GM21825 (cell line): Measurements from ENCODE around the gene CASD1.

Experiments
- ATAC-seq: cut with Tn5 transposase; IDR thresholded peaks from one replicate; pipeline ENCODE4 v1.9.1; 2021; ENCODE audit warnings: mild to moderate bottlenecking, moderate library complexity; ENCODE audit not compliant: unreplicated experiment

Gene CASD1

DNA sequence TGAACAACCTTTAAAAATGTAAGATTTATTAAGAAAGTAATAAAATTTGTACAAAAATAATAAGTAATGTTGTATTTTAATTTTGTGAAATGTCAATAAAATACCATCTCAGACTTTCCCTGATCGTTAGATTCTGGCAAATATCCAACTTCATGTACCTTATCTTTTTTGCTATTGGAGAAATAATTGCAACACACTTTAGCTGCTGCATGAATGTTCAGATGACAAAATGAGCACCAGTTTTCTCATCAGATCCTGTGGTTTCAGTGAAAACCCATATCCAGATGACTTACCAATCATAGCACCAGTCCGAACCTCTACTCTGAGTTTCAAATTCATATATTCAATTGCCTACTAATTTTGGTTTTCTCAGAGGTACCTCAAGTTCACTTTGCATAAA lies 69.9 kb downstream of the CASD1 start:
- no peak for ATAC-seq

GRCh38 chr7:94580601-94581000 lies 71.0 kb downstream of the CASD1 start:
- ATAC-seq, result no peak

GRCh38 chr7:94584113-94584512 lies 74.5 kb downstream of the CASD1 start:
- no peak for ATAC-seq

GRCh38 chr7:94588075-94588474 lies 78.5 kb downstream of the CASD1 start:
- no peak for ATAC-seq

DNA sequence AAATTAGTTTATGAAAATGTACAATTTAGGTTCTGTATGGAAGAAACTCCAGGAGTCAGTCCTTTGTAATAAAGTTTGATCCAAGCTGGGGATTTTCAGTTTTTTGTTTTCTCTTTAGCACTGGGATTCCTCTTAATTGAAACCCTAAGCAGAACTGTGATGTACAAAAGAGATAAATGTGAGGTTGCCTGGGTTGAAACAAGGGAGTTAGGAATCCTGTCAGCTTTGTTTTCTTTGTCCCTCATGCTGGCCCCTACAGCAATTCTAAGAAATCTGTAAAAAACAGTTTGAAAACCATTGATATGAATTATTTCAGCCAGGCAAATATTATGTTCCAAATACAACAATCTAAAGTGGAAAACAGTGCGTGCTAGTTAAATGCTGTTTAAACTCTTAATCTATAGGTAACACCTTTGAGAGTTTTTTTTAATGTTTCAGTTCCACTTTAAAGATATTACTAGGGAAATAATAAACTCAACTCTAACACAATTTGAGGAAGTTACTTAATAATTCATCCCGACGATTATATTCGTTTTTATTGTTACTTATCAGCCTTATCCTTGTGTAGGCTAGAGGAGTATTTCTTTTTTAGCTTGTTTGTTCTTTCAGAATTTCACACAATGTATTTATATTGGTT lies 81.0 kb downstream of the CASD1 start:
- no peak for ATAC-seq

- no peak for ATAC-seq
These were observed 81.6 kb downstream of the CASD1 start for GRCh38 chr7:94591176-94591575.

GRCh38 chr7:94594882-94595281 lies 85.3 kb downstream of the CASD1 start:
- ATAC-seq, result no peak

GRCh38 chr7:94595717-94596116 lies 86.1 kb downstream of the CASD1 start:
- no peak for ATAC-seq

- no peak for ATAC-seq
These were observed 90.7 kb downstream of the CASD1 start for GRCh38 chr7:94600267-94600666.

DNA sequence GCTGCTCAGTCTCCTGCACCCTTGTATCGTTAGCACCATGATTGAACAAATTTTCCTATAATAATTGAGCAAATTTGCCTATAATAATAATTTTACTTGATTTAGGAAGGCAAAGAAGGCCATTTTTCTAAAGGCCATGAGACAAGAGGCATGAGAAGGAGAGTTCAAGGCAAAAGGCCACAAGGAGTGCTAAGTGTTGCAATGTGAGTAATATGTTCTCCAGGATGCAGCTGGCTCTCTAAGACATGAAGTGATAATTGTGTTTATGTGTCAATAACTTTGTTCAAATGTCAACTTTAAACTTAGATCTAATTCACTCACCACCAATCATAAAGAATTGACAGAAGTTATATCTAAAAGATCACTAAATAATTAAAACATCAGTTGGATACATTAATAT lies 92.6 kb downstream of the CASD1 start:
- no peak for ATAC-seq

- no peak for ATAC-seq
These were observed 95.4 kb downstream of the CASD1 start for GRCh38 chr7:94605031-94605430.
